ENCODE data around the gene KMT2C. TPM values are rescaled to one million over a fixed set of nuclear protein-coding genes. Genes with fewer than 3 reads are reported as not detected.
"Not testable (repeated sequence)": the region's sequence is repeated elsewhere in the genome, so short reads cannot be mapped to it uniquely, and the experiment has no call there.

Gene KMT2C
- total and polyA plus RNA-seq, 10 of the 15 experiments (the other 5 are each of a cell fraction or from before 2014, with no cell fraction given), result 3.3 to 45.2 (median 19.2) TPM

- H4K20me1 ChIP-seq (ENCODE audit: control insufficient read depth, insufficient read depth), result peaks cover 3% of the 10 kb centered on the region; the same call in 1 of the 2 replicates
- SMC1A ChIA-PET (ENCODE audit: uncharacterized antibody, unreplicated experiment), result interaction anchor here (1.0 to 3.8 kb wide), 4 partner anchors 8 to 159 kb away, joined by 3 to 24 read pairs (median 7); no protein-coding TSS in a partner anchor
- H3K27me3 ChIP-seq (replicated peaks in 1 of 2; ENCODE audit: control insufficient read depth in 2 of 2, insufficient read depth in 2 of 2, low read length in 1 of 2), result no peaks in the 10 kb centered on the region
- no peak for TF ChIP-seq NFXL1 (IDR thresholded peaks at IDR 0.05; ENCODE audit: borderline replicate concordance)
- TF ChIP-seq RCOR1 (conservative IDR thresholded peaks at IDR 0.05; ENCODE audit: low read depth, low read length), result no peak
- TF ChIP-seq ZBTB4 (CRISPR knock-in tag; IDR thresholded peaks at IDR 0.05), result no peak
- no peak for TF ChIP-seq GABPA (IDR thresholded peaks at IDR 0.05; ENCODE audit: low read depth)
- TF ChIP-seq MXI1 (IDR thresholded peaks at IDR 0.05; ENCODE audit: low read depth, low read length), result no peak
- no peak for TF ChIP-seq MEF2B (IDR thresholded peaks at IDR 0.05; ENCODE audit: partially characterized antibody, poor library complexity, severe bottlenecking)
- TF ChIP-seq, protein P1, sequence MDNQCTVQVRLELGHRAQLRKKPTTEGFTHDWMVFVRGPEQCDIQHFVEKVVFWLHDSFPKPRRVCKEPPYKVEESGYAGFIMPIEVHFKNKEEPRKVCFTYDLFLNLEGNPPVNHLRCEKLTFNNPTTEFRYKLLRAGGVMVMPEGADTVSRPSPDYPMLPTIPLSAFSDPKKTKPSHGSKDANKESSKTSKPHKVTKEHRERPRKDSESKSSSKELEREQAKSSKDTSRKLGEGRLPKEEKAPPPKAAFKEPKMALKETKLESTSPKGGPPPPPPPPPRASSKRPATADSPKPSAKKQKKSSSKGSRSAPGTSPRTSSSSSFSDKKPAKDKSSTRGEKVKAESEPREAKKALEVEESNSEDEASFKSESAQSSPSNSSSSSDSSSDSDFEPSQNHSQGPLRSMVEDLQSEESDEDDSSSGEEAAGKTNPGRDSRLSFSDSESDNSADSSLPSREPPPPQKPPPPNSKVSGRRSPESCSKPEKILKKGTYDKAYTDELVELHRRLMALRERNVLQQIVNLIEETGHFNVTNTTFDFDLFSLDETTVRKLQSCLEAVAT (IDR thresholded peaks at IDR 0.05), result no peak
- TF ChIP-seq SMAD1 (IDR thresholded peaks at IDR 0.05; ENCODE audit: low read depth, partially characterized antibody), result no peak
- TF ChIP-seq ZNF622 (IDR thresholded peaks at IDR 0.05), result no peak
- H3K9ac ChIP-seq (ENCODE audit: control insufficient read depth, insufficient read depth, low read length), result no peak overlapping the region
- peaks cover 0 to 18% of the 10 kb centered on the region in 2 experiments for H3K36me3 ChIP-seq (ENCODE audit: control insufficient read depth in 2 of 2, insufficient read depth in 2 of 2, low read length in 1 of 2)
- in situ Hi-C loops (cut with MboI), result no loop called here
- CTCF ChIA-PET, result interaction anchor here (1.5 to 1.8 kb wide), 2 partner anchors 10 to 352 kb away, joined by 3 to 6 read pairs; no protein-coding TSS in a partner anchor
- BruUV-seq (replicated peaks), result no TSS peak
- FAIRE-seq, result no peak
- no peak overlapping the region for H2AFZ ChIP-seq (ENCODE audit: control insufficient read depth, low read depth, low read length)
- DNase-seq (ENCODE audit: low read depth, low spot score), result no peak
- POLR2A ChIA-PET, result interaction anchor here (1.1 kb wide), 1 partner anchor 16 kb away, joined by 6 read pairs; no protein-coding TSS in a partner anchor
- H3K79me2 ChIP-seq (ENCODE audit: control insufficient read depth, insufficient read depth, low read length), result peaks cover 21% of the 10 kb centered on the region
- ATAC-seq, result no peak
- H3K4me2 ChIP-seq (ENCODE audit: control insufficient read depth, insufficient read depth), result no peak overlapping the region
- H3K9me3 ChIP-seq (replicated peaks; ENCODE audit: control insufficient read depth, insufficient read depth, low read length), result peaks cover 5% of the 10 kb centered on the region; the same call in 2 of the 3 replicates
- WGBS (ENCODE audit: insufficient coverage, insufficient replicate concordance, low lambda C conversion rate, missing lambda C conversion rate), result 89% methylated on average over 1 of the region's 1 CpG
- peaks cover 16% of the 10 kb centered on the region for H3K4me1 ChIP-seq (ENCODE audit: control insufficient read depth, insufficient read depth, low read length)
- no peak overlapping the region for H3K27ac ChIP-seq (ENCODE audit: control insufficient read depth, insufficient read depth)
- intact Hi-C loops (cut with micrococcal nuclease; ENCODE audit: unreplicated experiment), result no loop called here
- RAD21 ChIA-PET (ENCODE audit: unreplicated experiment), result interaction anchor here (1.3 kb wide), 1 partner anchor 13 kb away, joined by 3 read pairs; no protein-coding TSS in a partner anchor
- no peak overlapping the region for H3K4me3 ChIP-seq
Observed at GRCh38 chr7:152354061-152354460, 81.7 kb downstream of the KMT2C start.

DNA sequence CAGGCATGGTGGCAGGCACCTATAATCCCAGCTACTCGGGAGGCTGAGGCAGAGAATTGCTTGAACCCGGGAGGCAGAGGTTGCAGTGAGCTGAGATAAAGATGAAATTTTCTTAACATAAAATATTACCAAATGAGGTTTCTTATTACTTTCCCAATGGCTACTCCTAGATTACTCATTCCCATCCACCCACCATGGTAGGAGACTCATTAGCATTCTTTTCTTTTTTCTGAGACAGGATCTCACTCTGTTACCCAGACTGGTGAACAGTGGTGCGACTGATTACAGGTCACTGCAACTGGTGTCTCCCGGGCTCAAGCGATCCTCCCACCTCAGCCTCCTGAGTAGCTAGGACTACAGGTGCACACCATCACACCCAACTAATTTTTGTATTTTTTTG lies 82.5 kb downstream of the KMT2C start:
- H3K27me3 ChIP-seq (replicated peaks in 1 of 2; ENCODE audit: control insufficient read depth in 2 of 2, insufficient read depth in 2 of 2, low read length in 1 of 2); ATAC-seq; H3K9ac ChIP-seq (ENCODE audit: control insufficient read depth, insufficient read depth, low read length); H2AFZ ChIP-seq (ENCODE audit: control insufficient read depth, low read depth, low read length); H3K4me2 ChIP-seq (ENCODE audit: control insufficient read depth, insufficient read depth); BruUV-seq (replicated peaks); H3K27ac ChIP-seq (ENCODE audit: control insufficient read depth, insufficient read depth); H4K20me1 ChIP-seq (ENCODE audit: control insufficient read depth, insufficient read depth); DNase-seq (ENCODE audit: low read depth, low spot score); intact Hi-C loops (cut with micrococcal nuclease; ENCODE audit: unreplicated experiment); in situ Hi-C loops (cut with MboI); H3K4me3 ChIP-seq; FAIRE-seq; POLR2A ChIA-PET; H3K9me3 ChIP-seq (replicated peaks; ENCODE audit: control insufficient read depth, insufficient read depth, low read length): not testable (repeated sequence)
- Histone ChIP-seq H3K36me3 (ENCODE audit: control insufficient read depth in 2 of 2, insufficient read depth in 2 of 2, low read length in 1 of 2) (peaks cover 0 to 18% of the 10 kb centered on the region in 2 experiments), H3K79me2 (ENCODE audit: control insufficient read depth, insufficient read depth, low read length) (peaks cover 21% of the 10 kb centered on the region), H3K4me1 (ENCODE audit: control insufficient read depth, insufficient read depth, low read length) (peaks cover 16% of the 10 kb centered on the region)
- 99% methylated on average over 5 of the region's 5 CpGs for WGBS (ENCODE audit: insufficient coverage, insufficient replicate concordance, low lambda C conversion rate, missing lambda C conversion rate)
- RAD21 ChIA-PET (ENCODE audit: unreplicated experiment), result interaction anchor here (1.3 kb wide), 1 partner anchor 12 kb away, joined by 3 read pairs; no protein-coding TSS in a partner anchor
- SMC1A ChIA-PET (ENCODE audit: uncharacterized antibody, unreplicated experiment), result interaction anchor here (0.6 to 1.0 kb wide), 2 partner anchors 15 to 20 kb away, joined by 3 read pairs; no protein-coding TSS in a partner anchor
- CTCF ChIA-PET, result interaction anchor here (1.0 to 1.1 kb wide), 2 partner anchors 16 to 18 kb away, joined by 3 to 4 read pairs; no protein-coding TSS in a partner anchor

Data from GM12878 (cell line).